PC-3 (cell line): ENCODE results near the gene NDUFC2. TPM values are rescaled to one million over a fixed set of nuclear protein-coding genes. Genes with fewer than 3 reads are reported as not detected.

ENCODE experiments used
- ATAC-seq: fragments of 200-7000 bp; cut with Tn5 transposase; 2 replicates; pipeline ENCODE4 v1.9.1; 2020; ENCODE audit warnings: mild to moderate bottlenecking, moderate library complexity
- BruUV-seq: library from RNA; stranded (reverse); fragments of 400-500 nt; replicated peaks from 2 replicates; lab custom pipeline; 2021; lab: Mats Ljungman, UMichigan
- CTCF ChIA-PET: fragments of 300-600 bp; sonication (Branson Sonifier 250); formaldehyde crosslinking; loops from one replicate; lab custom pipeline; 2022; ENCODE audit warnings: antibody characterized with exemption; lab: Charles Lee
- POLR2A ChIA-PET: fragments of 300-600 bp; sonication (Branson Sonifier 250); formaldehyde crosslinking; loops from one replicate; lab custom pipeline; 2022; ENCODE audit warnings: antibody characterized with exemption; ENCODE audit not compliant: unreplicated experiment; lab: Charles Lee
- DNase-seq: peaks from one replicate; pipeline ENCODE4 v3.0.0-alpha.2; 2015
- H2AFZ ChIP-seq: fragments of 300-600 bp; sonication (generic); 2 replicates; pipeline ENCODE4 v1.6.0; 2016; ENCODE audit warnings: antibody characterized with exemption, low read length
- H3F3A ChIP-seq: fragments of 300-600 bp; sonication (generic); one replicate; pipeline ENCODE4 v1.6.0; 2017; ENCODE audit warnings: antibody characterized with exemption, low read length, control low read depth, mild to moderate bottlenecking; ENCODE audit not compliant: unreplicated experiment
- H3K27ac ChIP-seq: fragments of 300-600 bp; sonication (generic); 2 replicates; pipeline ENCODE4 v1.5.1; 2016; ENCODE audit warnings: mild to moderate bottlenecking, low read length
- H3K27me3 ChIP-seq: fragments of 300-600 bp; sonication (generic); 2 replicates; pipeline ENCODE4 v1.6.1; 2016; ENCODE audit warnings: low read length, mixed read lengths
- H3K36me3 ChIP-seq: fragments of 300-600 bp; sonication (generic); 2 replicates; pipeline ENCODE4 v1.6.1; 2016; ENCODE audit warnings: low read depth, mixed run types, low read length, mixed read lengths
- H3K4me1 ChIP-seq: fragments of 300-600 bp; sonication (generic); 2 replicates; pipeline ENCODE4 v1.5.1; 2016; ENCODE audit warnings: low read length; ENCODE audit not compliant: insufficient read depth
- H3K4me2 ChIP-seq: fragments of 300-600 bp; sonication (generic); 2 replicates; pipeline ENCODE4 v1.6.0; 2016; ENCODE audit warnings: low read length
- H3K4me3 ChIP-seq: fragments of 300-600 bp; sonication (generic); 2 replicates; pipeline ENCODE4 v1.5.1; 2016; ENCODE audit warnings: mild to moderate bottlenecking, low read length, mixed read lengths
- H3K79me2 ChIP-seq: fragments of 300-600 bp; sonication (generic); 2 replicates; pipeline ENCODE4 v1.6.1; 2017; ENCODE audit warnings: low read length, mixed read lengths
- H3K9ac ChIP-seq: fragments of 300-600 bp; sonication (generic); 2 replicates; pipeline ENCODE4 v1.6.0; 2016; ENCODE audit warnings: mild to moderate bottlenecking, low read length
- H3K9me2 ChIP-seq: fragments of 300-600 bp; sonication (generic); replicated peaks from 2 replicates; pipeline ENCODE4 v1.6.1; 2016; ENCODE audit warnings: mixed run types, low read length, mixed read lengths
- H3K9me3 ChIP-seq: fragments of 300-600 bp; sonication (generic); 2 replicates; pipeline ENCODE4 v1.6.1; 2016; ENCODE audit warnings: low read length, mixed read lengths
- H4K20me1 ChIP-seq: fragments of 300-600 bp; sonication (generic); 2 replicates; pipeline ENCODE4 v1.6.1; 2016; ENCODE audit warnings: low read length, mixed read lengths
- CTCF ChIP-seq: fragments of 300-600 bp; sonication (generic); conservative IDR thresholded peaks from 2 replicates; pipeline ENCODE4 v1.5.1; 2017; ENCODE audit warnings: antibody characterized with exemption, low read depth, mild to moderate bottlenecking, low read length
- EZH2 ChIP-seq: fragments of 300-600 bp; sonication (generic); IDR thresholded peaks from one replicate; pipeline ENCODE4 v1.6.1; 2017; ENCODE audit warnings: antibody characterized with exemption, mild to moderate bottlenecking, low read length; ENCODE audit not compliant: unreplicated experiment
- EZH2phosphoT487 ChIP-seq: fragments of 300-600 bp; sonication (generic); IDR thresholded peaks from 2 replicates; pipeline ENCODE4 v1.6.1; 2018; ENCODE audit warnings: mild to moderate bottlenecking, antibody characterized with exemption, low read length, borderline replicate concordance
- intact Hi-C: fragments of 100-400 bp; cut with micrococcal nuclease; formaldehyde crosslinking; loops from 2 replicates; pipeline ENCODE4 v1.9.0; 2023
- total RNA-seq: library from RNA; depleted of rRNA; stranded (reverse); fragments of >200 nt; gene quantifications from 2 replicates; pipeline ENCODE4 v1.2.3, GENCODE V29; 2014

The NDUFC2 gene
- total RNA-seq, 1 experiment from 2014 or later: 304 TPM

DNA sequence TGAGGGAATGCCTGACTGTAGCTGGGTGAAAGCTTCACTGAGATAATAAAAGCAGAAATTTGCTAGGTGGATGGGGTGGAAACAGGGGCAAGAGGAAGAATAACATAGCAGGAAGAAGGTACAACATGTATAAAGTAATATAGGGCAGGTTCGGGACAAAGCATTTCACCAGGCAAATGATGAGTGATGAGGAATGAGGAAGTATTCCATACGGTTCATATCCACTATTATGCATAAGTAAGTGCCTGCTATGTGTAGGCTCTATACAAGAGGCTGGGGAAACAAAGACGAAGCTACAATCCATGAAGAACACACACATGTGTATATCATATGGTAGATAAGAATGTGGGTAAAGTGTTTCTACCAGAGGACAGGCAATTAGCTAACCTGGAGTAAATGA lies 7.9 kb downstream of the NDUFC2 start:
- DNase-seq (no peak), ATAC-seq (no peak)
- peaks cover 56% of the 10 kb centered on the region for H3K79me2 ChIP-seq
- H3K27me3 ChIP-seq: no peaks in the 10 kb centered on the region
- H3K4me3 ChIP-seq: no peak overlapping the region
- no peaks in the 10 kb centered on the region for H3K9me3 ChIP-seq
- ChIA-PET CTCF (interaction anchor here (0.5 kb wide), 1 partner anchor 879 kb away, joined by 3 read pairs; no protein-coding TSS in a partner anchor), POLR2A (no interaction called here)
- TF ChIP-seq CTCF (no peak), EZH2phosphoT487 (no peak), EZH2 (no peak)
- no peak overlapping the region for H3K9ac ChIP-seq
- intact Hi-C loops: no loop called here
- H3K27ac ChIP-seq: no peak overlapping the region
- H3K4me1 ChIP-seq: peaks cover 16% of the 10 kb centered on the region
- no peak overlapping the region for H2AFZ ChIP-seq
- H3F3A ChIP-seq: no peaks in the 10 kb centered on the region
- H3K4me2 ChIP-seq: no peak overlapping the region
- H4K20me1 ChIP-seq: peaks cover 20% of the 10 kb centered on the region
- BruUV-seq: no TSS peak
- peaks cover 47% of the 10 kb centered on the region for H3K36me3 ChIP-seq
- no peaks in the 10 kb centered on the region for H3K9me2 ChIP-seq

DNA sequence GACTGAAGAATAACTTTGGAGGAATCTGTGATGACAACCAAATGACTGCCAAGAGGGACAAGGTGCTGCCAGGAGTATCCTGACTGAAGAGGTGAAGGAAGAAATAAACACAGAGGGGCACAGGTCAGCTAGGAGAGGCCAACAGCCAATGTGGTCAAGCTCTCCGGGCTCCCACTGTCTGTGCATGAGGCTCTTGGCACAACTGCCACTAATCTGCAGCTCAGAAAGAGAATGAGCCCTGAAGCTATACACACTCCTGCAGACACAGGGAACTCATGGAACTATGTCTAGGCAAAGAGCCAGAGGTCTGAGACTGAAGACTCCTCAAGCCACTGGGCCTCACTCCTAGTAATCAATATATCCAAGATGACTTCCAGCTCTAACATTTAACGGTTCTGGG lies 9.0 kb downstream of the NDUFC2 start:
- Histone ChIP-seq H2AFZ (no peak overlapping the region), H3K4me3 (no peak overlapping the region), H3K27me3 (no peaks in the 10 kb centered on the region), H3K27ac (no peak overlapping the region), H3F3A (no peaks in the 10 kb centered on the region), H4K20me1 (peaks cover 10% of the 10 kb centered on the region; the same call in 1 of the 2 replicates), H3K4me2 (no peak overlapping the region), H3K9ac (no peak overlapping the region), H3K36me3 (peaks cover 44% of the 10 kb centered on the region), H3K9me3 (no peaks in the 10 kb centered on the region), H3K4me1 (0 out of 2 replicates have a peak, but pooled peaks cover 7% of the 10 kb centered on the region), H3K9me2 (no peaks in the 10 kb centered on the region), H3K79me2 (peaks cover 45% of the 10 kb centered on the region)
- POLR2A ChIA-PET: no interaction called here
- no TSS peak for BruUV-seq
- intact Hi-C loops: no loop called here
- CTCF ChIA-PET: no interaction called here
- TF ChIP-seq CTCF: no peak
- TF ChIP-seq EZH2phosphoT487: no peak
- TF ChIP-seq EZH2: no peak
- DNase-seq: no peak
- no peak for ATAC-seq

DNA sequence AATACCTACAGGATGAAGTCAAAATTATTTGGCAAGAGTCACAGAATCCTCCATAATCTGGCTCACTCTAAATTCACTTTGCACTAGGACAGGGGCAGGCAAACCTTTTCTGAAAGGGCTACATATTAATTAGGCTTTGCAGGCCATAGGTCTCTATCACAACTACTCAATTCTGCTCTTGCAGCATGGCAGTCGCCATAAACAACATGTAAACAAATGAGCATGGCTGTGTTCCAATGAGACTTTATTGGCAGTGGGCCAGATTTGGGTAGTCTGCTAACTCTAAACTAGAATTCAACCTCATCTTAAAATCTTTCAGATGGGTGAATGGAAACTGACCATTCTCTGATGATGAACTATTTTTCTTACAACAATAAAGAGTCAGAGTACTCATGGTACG lies 10.2 kb downstream of the NDUFC2 start:
- H3K4me2 ChIP-seq: no peak overlapping the region
- intact Hi-C loops: no loop called here
- POLR2A ChIA-PET: no interaction called here
- no peak overlapping the region for H3K4me3 ChIP-seq
- no peaks in the 10 kb centered on the region for H3F3A ChIP-seq
- CTCF ChIA-PET: no interaction called here
- no peaks in the 10 kb centered on the region for H3K27me3 ChIP-seq
- TF ChIP-seq CTCF: no peak
- H3K36me3 ChIP-seq: peaks cover 44% of the 10 kb centered on the region
- no peaks in the 10 kb centered on the region for H3K9me3 ChIP-seq
- no TSS peak for BruUV-seq
- H4K20me1 ChIP-seq: no peaks in the 10 kb centered on the region
- H3K79me2 ChIP-seq: peaks cover 34% of the 10 kb centered on the region
- DNase-seq (no peak), ATAC-seq (no peak)
- no peaks in the 10 kb centered on the region for H3K4me1 ChIP-seq
- H3K27ac ChIP-seq: no peak overlapping the region
- no peaks in the 10 kb centered on the region for H3K9me2 ChIP-seq
- H2AFZ ChIP-seq: no peak overlapping the region
- no peak overlapping the region for H3K9ac ChIP-seq
